GM18858 (cell line): ENCODE measurements around the gene RPS3.

Experiments
- ATAC-seq: cut with Tn5 transposase; IDR thresholded peaks from one replicate; pipeline ENCODE4 v1.9.1; 2021; ENCODE audit not compliant: unreplicated experiment

RPS3 gene

DNA sequence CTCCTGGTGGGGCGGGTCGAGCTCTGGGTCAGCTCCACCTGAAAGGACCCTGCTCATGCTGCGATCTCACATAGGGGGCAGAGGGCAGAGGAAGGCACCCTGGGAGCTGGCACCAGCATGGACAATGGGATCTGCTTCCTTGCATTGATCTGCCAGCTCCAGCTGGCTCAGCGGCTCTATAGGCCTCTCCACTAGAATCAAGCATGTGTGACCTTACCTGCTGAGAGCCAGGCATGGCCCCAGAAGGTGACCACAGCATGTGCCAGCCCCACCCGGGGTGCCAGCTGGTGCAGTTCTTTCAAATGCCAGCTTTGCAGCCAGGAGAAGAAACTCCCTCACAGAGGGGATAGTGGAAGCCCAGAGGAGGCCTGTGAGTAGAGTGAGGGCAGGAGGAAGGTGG is 55.7 kb downstream of the RPS3 start:
- no peak for ATAC-seq
